Measurements from ENCODE around the gene RGMA. TPM values are rescaled to one million over a fixed set of nuclear protein-coding genes. Genes with fewer than 3 reads are reported as not detected.

RGMA gene
- total and polyA plus RNA-seq, 2 experiments from 2014 or later: 34.2 to 36.5 TPM

DNA sequence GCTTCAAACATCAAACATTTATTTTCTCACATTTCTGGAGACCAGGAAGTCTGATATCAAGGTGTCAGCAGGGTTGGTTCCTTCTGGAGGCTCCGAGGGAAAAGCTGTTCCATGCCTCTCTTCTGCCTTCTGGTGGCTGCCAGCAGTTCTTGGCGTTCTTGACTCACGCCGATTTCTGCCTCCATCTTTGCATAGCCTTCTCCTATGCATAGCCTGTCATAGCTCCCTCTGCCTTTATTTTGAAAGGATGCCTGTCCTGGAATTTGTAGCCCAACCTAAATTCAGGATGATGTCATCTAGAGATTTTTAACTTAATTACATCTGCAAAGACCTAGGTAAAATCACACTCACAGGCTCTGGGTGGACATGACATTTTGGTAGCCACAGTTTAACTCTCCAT is 70.4 kb downstream of the RGMA start:
- no peaks in the 10 kb centered on the region for H3K4me1 Mint-ChIP-seq
- Histone ChIP-seq H3K4me1 (ENCODE audit: insufficient read depth) (no peaks in the 10 kb centered on the region), H3K27ac (ENCODE audit: low read depth) (no peak overlapping the region), H3K79me2 (replicated peaks; ENCODE audit: insufficient read depth) (peaks cover 37% of the 10 kb centered on the region), H3F3A (replicated peaks; ENCODE audit: low read depth) (peaks cover 14% of the 10 kb centered on the region; the same call in 1 of the 2 replicates), H3K4me2 (no peak overlapping the region), H4K20me1 (replicated peaks; ENCODE audit: insufficient read depth) (peaks cover 30% of the 10 kb centered on the region), H3K9me2 (ENCODE audit: insufficient read depth) (no peaks in the 10 kb centered on the region), H3K4me3 (no peak overlapping the region), H2AFZ (no peak overlapping the region), H3K36me3 (ENCODE audit: insufficient read depth) (peaks cover 85% of the 10 kb centered on the region), H3K27me3 (ENCODE audit: insufficient read depth) (no peaks in the 10 kb centered on the region)
- H3K27ac Mint-ChIP-seq: no peak overlapping the region
- DNase-seq (ENCODE audit: low spot score) (peak; percentile 54), ATAC-seq (peak; percentile 72)
- H3K4me3 Mint-ChIP-seq: no peak overlapping the region
- H3K9me3 Mint-ChIP-seq: no peaks in the 10 kb centered on the region
- no peaks in the 10 kb centered on the region for H3K27me3 Mint-ChIP-seq (ENCODE audit: insufficient read depth, low read depth, poor library complexity)
- H3K36me3 Mint-ChIP-seq (ENCODE audit: low read depth): peaks cover 94% of the 10 kb centered on the region
- no peak for TF ChIP-seq EZH2phosphoT487 (IDR thresholded peaks at IDR 0.05; ENCODE audit: unreplicated experiment)
- TF ChIP-seq, protein P1, sequence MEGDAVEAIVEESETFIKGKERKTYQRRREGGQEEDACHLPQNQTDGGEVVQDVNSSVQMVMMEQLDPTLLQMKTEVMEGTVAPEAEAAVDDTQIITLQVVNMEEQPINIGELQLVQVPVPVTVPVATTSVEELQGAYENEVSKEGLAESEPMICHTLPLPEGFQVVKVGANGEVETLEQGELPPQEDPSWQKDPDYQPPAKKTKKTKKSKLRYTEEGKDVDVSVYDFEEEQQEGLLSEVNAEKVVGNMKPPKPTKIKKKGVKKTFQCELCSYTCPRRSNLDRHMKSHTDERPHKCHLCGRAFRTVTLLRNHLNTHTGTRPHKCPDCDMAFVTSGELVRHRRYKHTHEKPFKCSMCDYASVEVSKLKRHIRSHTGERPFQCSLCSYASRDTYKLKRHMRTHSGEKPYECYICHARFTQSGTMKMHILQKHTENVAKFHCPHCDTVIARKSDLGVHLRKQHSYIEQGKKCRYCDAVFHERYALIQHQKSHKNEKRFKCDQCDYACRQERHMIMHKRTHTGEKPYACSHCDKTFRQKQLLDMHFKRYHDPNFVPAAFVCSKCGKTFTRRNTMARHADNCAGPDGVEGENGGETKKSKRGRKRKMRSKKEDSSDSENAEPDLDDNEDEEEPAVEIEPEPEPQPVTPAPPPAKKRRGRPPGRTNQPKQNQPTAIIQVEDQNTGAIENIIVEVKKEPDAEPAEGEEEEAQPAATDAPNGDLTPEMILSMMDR (conservative IDR thresholded peaks at IDR 0.05; ENCODE audit: low read depth in 2 of 2): peak; percentile 39 to 60

DNA sequence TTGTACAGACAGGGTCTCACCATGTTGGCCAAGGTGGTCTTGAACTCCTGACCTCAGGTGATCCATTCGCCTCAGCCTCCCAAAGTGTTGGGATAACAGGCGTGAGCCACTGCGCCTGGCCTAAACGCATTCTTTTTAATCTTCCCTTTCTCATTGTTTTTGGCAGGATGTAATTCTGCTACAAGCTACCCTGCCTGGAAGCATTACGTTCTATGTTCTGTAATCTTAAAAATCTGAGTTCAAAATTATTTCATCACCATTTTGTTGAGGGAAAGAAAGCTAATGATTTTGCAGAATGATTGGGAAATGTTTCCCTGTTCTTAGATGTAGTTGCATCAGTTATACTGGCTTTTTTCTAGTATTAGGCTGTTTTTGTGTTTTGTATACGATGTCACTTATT is 71.5 kb downstream of the RGMA start:
- no peaks in the 10 kb centered on the region for H3K4me1 Mint-ChIP-seq
- H4K20me1 ChIP-seq (replicated peaks; ENCODE audit: insufficient read depth): peaks cover 19% of the 10 kb centered on the region
- ATAC-seq (no peak), DNase-seq (ENCODE audit: low spot score) (no peak)
- no peak overlapping the region for H3K4me3 Mint-ChIP-seq
- no peak overlapping the region for H3K4me2 ChIP-seq
- no peaks in the 10 kb centered on the region for H3K4me1 ChIP-seq (ENCODE audit: insufficient read depth)
- no peak overlapping the region for H3K27ac Mint-ChIP-seq
- H3K9me3 Mint-ChIP-seq: no peaks in the 10 kb centered on the region
- H3K27me3 Mint-ChIP-seq (ENCODE audit: insufficient read depth, low read depth, poor library complexity): no peaks in the 10 kb centered on the region
- TF ChIP-seq EZH2phosphoT487 (IDR thresholded peaks at IDR 0.05; ENCODE audit: unreplicated experiment): no peak
- TF ChIP-seq ZNF114 (CRISPR knock-in tag; IDR thresholded peaks at IDR 0.05): no peak
- TF ChIP-seq, protein P2, sequence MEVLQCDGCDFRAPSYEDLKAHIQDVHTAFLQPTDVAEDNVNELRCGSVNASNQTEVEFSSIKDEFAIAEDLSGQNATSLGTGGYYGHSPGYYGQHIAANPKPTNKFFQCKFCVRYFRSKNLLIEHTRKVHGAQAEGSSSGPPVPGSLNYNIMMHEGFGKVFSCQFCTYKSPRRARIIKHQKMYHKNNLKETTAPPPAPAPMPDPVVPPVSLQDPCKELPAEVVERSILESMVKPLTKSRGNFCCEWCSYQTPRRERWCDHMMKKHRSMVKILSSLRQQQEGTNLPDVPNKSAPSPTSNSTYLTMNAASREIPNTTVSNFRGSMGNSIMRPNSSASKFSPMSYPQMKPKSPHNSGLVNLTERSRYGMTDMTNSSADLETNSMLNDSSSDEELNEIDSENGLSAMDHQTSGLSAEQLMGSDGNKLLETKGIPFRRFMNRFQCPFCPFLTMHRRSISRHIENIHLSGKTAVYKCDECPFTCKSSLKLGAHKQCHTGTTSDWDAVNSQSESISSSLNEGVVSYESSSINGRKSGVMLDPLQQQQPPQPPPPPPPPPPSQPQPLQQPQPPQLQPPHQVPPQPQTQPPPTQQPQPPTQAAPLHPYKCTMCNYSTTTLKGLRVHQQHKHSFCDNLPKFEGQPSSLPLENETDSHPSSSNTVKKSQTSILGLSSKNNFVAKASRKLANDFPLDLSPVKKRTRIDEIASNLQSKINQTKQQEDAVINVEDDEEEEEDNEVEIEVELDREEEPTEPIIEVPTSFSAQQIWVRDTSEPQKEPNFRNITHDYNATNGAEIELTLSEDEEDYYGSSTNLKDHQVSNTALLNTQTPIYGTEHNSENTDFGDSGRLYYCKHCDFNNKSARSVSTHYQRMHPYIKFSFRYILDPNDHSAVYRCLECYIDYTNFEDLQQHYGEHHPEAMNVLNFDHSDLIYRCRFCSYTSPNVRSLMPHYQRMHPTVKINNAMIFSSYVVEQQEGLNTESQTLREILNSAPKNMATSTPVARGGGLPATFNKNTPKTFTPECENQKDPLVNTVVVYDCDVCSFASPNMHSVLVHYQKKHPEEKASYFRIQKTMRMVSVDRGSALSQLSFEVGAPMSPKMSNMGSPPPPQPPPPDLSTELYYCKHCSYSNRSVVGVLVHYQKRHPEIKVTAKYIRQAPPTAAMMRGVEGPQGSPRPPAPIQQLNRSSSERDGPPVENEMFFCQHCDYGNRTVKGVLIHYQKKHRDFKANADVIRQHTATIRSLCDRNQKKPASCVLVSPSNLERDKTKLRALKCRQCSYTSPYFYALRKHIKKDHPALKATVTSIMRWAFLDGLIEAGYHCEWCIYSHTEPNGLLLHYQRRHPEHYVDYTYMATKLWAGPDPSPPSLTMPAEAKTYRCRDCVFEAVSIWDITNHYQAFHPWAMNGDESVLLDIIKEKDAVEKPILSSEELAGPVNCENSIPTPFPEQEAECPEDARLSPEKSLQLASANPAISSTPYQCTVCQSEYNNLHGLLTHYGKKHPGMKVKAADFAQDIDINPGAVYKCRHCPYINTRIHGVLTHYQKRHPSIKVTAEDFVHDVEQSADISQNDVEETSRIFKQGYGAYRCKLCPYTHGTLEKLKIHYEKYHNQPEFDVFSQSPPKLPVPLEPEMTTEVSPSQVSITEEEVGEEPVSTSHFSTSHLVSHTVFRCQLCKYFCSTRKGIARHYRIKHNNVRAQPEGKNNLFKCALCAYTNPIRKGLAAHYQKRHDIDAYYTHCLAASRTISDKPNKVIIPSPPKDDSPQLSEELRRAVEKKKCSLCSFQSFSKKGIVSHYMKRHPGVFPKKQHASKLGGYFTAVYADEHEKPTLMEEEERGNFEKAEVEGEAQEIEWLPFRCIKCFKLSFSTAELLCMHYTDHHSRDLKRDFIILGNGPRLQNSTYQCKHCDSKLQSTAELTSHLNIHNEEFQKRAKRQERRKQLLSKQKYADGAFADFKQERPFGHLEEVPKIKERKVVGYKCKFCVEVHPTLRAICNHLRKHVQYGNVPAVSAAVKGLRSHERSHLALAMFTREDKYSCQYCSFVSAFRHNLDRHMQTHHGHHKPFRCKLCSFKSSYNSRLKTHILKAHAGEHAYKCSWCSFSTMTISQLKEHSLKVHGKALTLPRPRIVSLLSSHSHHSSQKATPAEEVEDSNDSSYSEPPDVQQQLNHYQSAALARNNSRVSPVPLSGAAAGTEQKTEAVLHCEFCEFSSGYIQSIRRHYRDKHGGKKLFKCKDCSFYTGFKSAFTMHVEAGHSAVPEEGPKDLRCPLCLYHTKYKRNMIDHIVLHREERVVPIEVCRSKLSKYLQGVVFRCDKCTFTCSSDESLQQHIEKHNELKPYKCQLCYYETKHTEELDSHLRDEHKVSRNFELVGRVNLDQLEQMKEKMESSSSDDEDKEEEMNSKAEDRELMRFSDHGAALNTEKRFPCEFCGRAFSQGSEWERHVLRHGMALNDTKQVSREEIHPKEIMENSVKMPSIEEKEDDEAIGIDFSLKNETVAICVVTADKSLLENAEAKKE (CRISPR knock-in tag; IDR thresholded peaks at IDR 0.05): no peak
- TF ChIP-seq, protein P1 (conservative IDR thresholded peaks at IDR 0.05; ENCODE audit: low read depth in 2 of 2): no peak
- no peak for TF ChIP-seq NANOG (IDR thresholded peaks at IDR 0.05; ENCODE audit: borderline replicate concordance)
- no peak for TF ChIP-seq JUNB (IDR thresholded peaks at IDR 0.05; ENCODE audit: unreplicated experiment)
- TF ChIP-seq, protein P3, sequence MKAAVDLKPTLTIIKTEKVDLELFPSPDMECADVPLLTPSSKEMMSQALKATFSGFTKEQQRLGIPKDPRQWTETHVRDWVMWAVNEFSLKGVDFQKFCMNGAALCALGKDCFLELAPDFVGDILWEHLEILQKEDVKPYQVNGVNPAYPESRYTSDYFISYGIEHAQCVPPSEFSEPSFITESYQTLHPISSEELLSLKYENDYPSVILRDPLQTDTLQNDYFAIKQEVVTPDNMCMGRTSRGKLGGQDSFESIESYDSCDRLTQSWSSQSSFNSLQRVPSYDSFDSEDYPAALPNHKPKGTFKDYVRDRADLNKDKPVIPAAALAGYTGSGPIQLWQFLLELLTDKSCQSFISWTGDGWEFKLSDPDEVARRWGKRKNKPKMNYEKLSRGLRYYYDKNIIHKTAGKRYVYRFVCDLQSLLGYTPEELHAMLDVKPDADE (IDR thresholded peaks at IDR 0.05): no peak
- TF ChIP-seq POLR2AphosphoS5 (IDR thresholded peaks at IDR 0.05; ENCODE audit: low read depth): no peak
- no peak for TF ChIP-seq CREB1 (CRISPR knock-in tag; IDR thresholded peaks at IDR 0.05; ENCODE audit: low read depth)
- TF ChIP-seq ZNF331 (CRISPR knock-in tag; IDR thresholded peaks at IDR 0.05; ENCODE audit: low read depth): no peak
- TF ChIP-seq EZH2 (IDR thresholded peaks at IDR 0.05; ENCODE audit: low read depth, unreplicated experiment): no peak
- H3K9me2 ChIP-seq (ENCODE audit: insufficient read depth): no peaks in the 10 kb centered on the region
- H3K79me2 ChIP-seq (replicated peaks; ENCODE audit: insufficient read depth): peaks cover 28% of the 10 kb centered on the region
- no peak overlapping the region for H3K27ac ChIP-seq (ENCODE audit: low read depth)
- no peaks in the 10 kb centered on the region for H3K27me3 ChIP-seq (ENCODE audit: insufficient read depth)
- peaks cover 94% of the 10 kb centered on the region for H3K36me3 Mint-ChIP-seq (ENCODE audit: low read depth)
- H3K4me3 ChIP-seq: no peak overlapping the region
- H2AFZ ChIP-seq: no peak overlapping the region
- peaks cover 87% of the 10 kb centered on the region for H3K36me3 ChIP-seq (ENCODE audit: insufficient read depth)
- peaks cover 14% of the 10 kb centered on the region; the same call in 1 of the 2 replicates for H3F3A ChIP-seq (replicated peaks; ENCODE audit: low read depth)

Measured in GM23338 (cell line).